K562 (cell line): ENCODE data around the gene ANP32B. TPM values are rescaled to one million over a fixed set of nuclear protein-coding genes. Genes with fewer than 3 reads are reported as not detected.

Experiments used
- ATAC-seq: fragments of 200-7000 bp; cut with Tn5 transposase; 3 replicates; pipeline ENCODE4 v1.9.1; 2020; ENCODE audit warnings: moderate library complexity
- BruUV-seq: library from RNA; stranded (reverse); fragments of 400-500 nt; replicated peaks from 2 replicates; lab custom pipeline; 2021; lab: Mats Ljungman, UMichigan
- CTCF ChIA-PET: fragments of 300-600 bp; formaldehyde crosslinking; extraction: SDS; loops from one replicate; lab custom pipeline; 2021; ENCODE audit warnings: low intra/inter-chr PET ratio; lab: Yijun Ruan, JAX
- POLR2A ChIA-PET: fragments of 300-600, 350-650 bp; sonication (Branson Sonifier 250); formaldehyde crosslinking; extraction: SDS; loops from one replicate; lab custom pipeline; 2021; ENCODE audit warnings: antibody characterized with exemption, inconsistent platforms; lab: Yijun Ruan, JAX
- DNase-seq, 4 experiments: peaks; one replicate each; pipeline versions ENCODE4 v3.0.0 to v3.0.0-alpha.2; 2011 to 2018; ENCODE audit warnings: low spot score in 3 of 4, mixed read lengths in 3 of 4; ENCODE audit errors: extremely low read depth in 1 of 4
- FAIRE-seq: peaks from 2 replicates; lab custom pipeline; 2011; peaks lifted over from hg19 to GRCh38; lab: Jason Lieb, UNC
- H2AFZ ChIP-seq: 2 replicates; pipeline ENCODE4 v1.6.0; 2011; ENCODE audit warnings: low read depth, low read length, control low read depth, inconsistent platforms
- H3K27ac ChIP-seq: fragments of 200-600 bp; 3 replicates; pipeline ENCODE4 v1.8.0; 2011; ENCODE audit warnings: low read depth, mild to moderate bottlenecking, control low read depth, inconsistent platforms, low read length, moderate library complexity, mixed read lengths; ENCODE audit errors: extremely low read depth
- H3K27me3 ChIP-seq, 2 experiments: fragments of 300-600 bp in 1 of 2; 2 replicates in 1 of 2; 3 replicates in 1 of 2; pipeline versions ENCODE4 v1.6.0 to v1.8.0; 2011; ENCODE audit warnings: inconsistent platforms in 2 of 2, low read length in 2 of 2, mild to moderate bottlenecking in 1 of 2, mixed read lengths in 1 of 2, moderate library complexity in 1 of 2; ENCODE audit not compliant: control insufficient read depth in 2 of 2, insufficient read depth in 2 of 2
- H3K36me3 ChIP-seq: fragments of 300-600 bp; 3 replicates; pipeline ENCODE4 v1.8.0; 2011; ENCODE audit warnings: mild to moderate bottlenecking, low read length, inconsistent platforms; ENCODE audit not compliant: control insufficient read depth, insufficient read depth
- H3K4me1 ChIP-seq, 2 experiments: fragments of 200-600 bp in 1 of 2; replicated peaks in 1 of 2; 2 replicates in 1 of 2; 3 replicates in 1 of 2; pipeline versions ENCODE4 v1.5.1 to v1.8.0; 2011; ENCODE audit warnings: inconsistent platforms in 2 of 2, low read length in 2 of 2, mild to moderate bottlenecking in 1 of 2, mixed read lengths in 1 of 2, moderate library complexity in 1 of 2; ENCODE audit not compliant: control insufficient read depth in 2 of 2, insufficient read depth in 2 of 2
- H3K4me2 ChIP-seq: 2 replicates; pipeline ENCODE4 v1.6.1; 2011; ENCODE audit warnings: low read length, control low read depth, inconsistent platforms, mixed read lengths; ENCODE audit not compliant: insufficient read depth
- H3K4me3 ChIP-seq: fragments of 200-600 bp; sonication (generic), shearing (Covaris generic); 2 replicates; pipeline ENCODE4 v1.5.1; 2016; ENCODE audit warnings: control low read depth, inconsistent platforms
- H3K79me2 ChIP-seq: fragments of 200-600 bp; 3 replicates; pipeline ENCODE4 v1.8.0; 2011; ENCODE audit warnings: low read length, inconsistent platforms; ENCODE audit not compliant: control insufficient read depth, insufficient read depth
- H3K9ac ChIP-seq, 2 experiments: 2 replicates each; pipeline versions ENCODE4 v1.6.0 to v1.6.1; 2011; ENCODE audit warnings: low read depth in 2 of 2, low read length in 2 of 2, control low read depth in 1 of 2, inconsistent platforms in 1 of 2, mild to moderate bottlenecking in 1 of 2, mixed read lengths in 1 of 2; ENCODE audit not compliant: insufficient read depth in 1 of 2
- H3K9me1 ChIP-seq: one replicate; pipeline ENCODE4 v1.6.0; 2011; ENCODE audit warnings: inconsistent platforms, mild to moderate bottlenecking, low read length, moderate library complexity; ENCODE audit not compliant: control insufficient read depth, insufficient read depth
- H3K9me3 ChIP-seq: replicated peaks from 2 replicates; pipeline ENCODE4 v1.5.1; 2011; ENCODE audit warnings: low read depth, low read length, inconsistent platforms; ENCODE audit not compliant: control insufficient read depth, insufficient read depth
- H4K20me1 ChIP-seq: replicated peaks from 2 replicates; pipeline ENCODE4 v1.6.1; 2011; ENCODE audit warnings: low read length, inconsistent platforms, mixed read lengths; ENCODE audit not compliant: control insufficient read depth, insufficient read depth
- BRF1 ChIP-seq: IDR thresholded peaks from 3 replicates; pipeline ENCODE4 v1.6.1; 2011; ENCODE audit warnings: borderline replicate concordance, mild to moderate bottlenecking; ENCODE audit not compliant: insufficient read length; ENCODE audit errors: extremely low read depth
- CCNT2 ChIP-seq: IDR thresholded peaks from 2 replicates; pipeline ENCODE4 v1.6.1; 2011; ENCODE audit warnings: borderline replicate concordance, low read depth, mild to moderate bottlenecking, moderate library complexity, mixed read lengths, low read length; ENCODE audit not compliant: insufficient read length; ENCODE audit errors: extremely low read depth
- ESRRA ChIP-seq: fragments of 450-650 bp; IDR thresholded peaks from 2 replicates; pipeline ENCODE4 v1.6.1; 2014; ENCODE audit warnings: low read depth, mild to moderate bottlenecking, moderate library complexity, borderline replicate concordance
- MAFK ChIP-seq: IDR thresholded peaks from 2 replicates; pipeline ENCODE4 v1.6.1; 2011; ENCODE audit warnings: low read length, improper control_type of control experiment
- MEIS2 ChIP-seq: fragments of 450-650 bp; IDR thresholded peaks from 2 replicates; pipeline ENCODE4 v1.6.1; 2014; ENCODE audit warnings: mild to moderate bottlenecking; ENCODE audit not compliant: partially characterized antibody
- POLR2A ChIP-seq: fragments of 450-650 bp; conservative IDR thresholded peaks from 2 replicates; pipeline ENCODE4 v1.6.1; 2016
- POLR2AphosphoS2 ChIP-seq: IDR thresholded peaks from 2 replicates; pipeline ENCODE4 v1.6.1; 2012; ENCODE audit warnings: low read length, improper control_type of control experiment
- POLR2AphosphoS5 ChIP-seq: IDR thresholded peaks from 2 replicates; pipeline ENCODE4 v1.6.1; 2011; ENCODE audit warnings: mild to moderate bottlenecking, low read depth, low read length, moderate library complexity; ENCODE audit not compliant: control insufficient read depth, insufficient read depth
- SIN3A ChIP-seq, 2 experiments: fragments of 150-350 bp in 1 of 2; IDR thresholded peaks; 2 replicates each; pipeline ENCODE4 v1.6.1; 2011 to 2016; ENCODE audit warnings: borderline replicate concordance in 2 of 2, low read depth in 2 of 2, low read length in 2 of 2, mild to moderate bottlenecking in 2 of 2, moderate library complexity in 2 of 2; ENCODE audit not compliant: control insufficient read depth in 1 of 2
- SMAD3 ChIP-seq: fragments of 450-650 bp; formaldehyde crosslinking; conservative IDR thresholded peaks from 2 replicates; pipeline ENCODE4 v1.4.0; 2020; ENCODE audit warnings: mild to moderate bottlenecking
- SUPT5H ChIP-seq: fragments of 450-650 bp; IDR thresholded peaks from 2 replicates; pipeline ENCODE4 v1.6.1; 2016
- ZNF282 ChIP-seq: sonication (generic); formaldehyde crosslinking; IDR thresholded peaks from 2 replicates; pipeline ENCODE4 v1.8.1; 2023; ENCODE audit warnings: missing genetic modification reagents
- ZNF384 ChIP-seq: IDR thresholded peaks from 2 replicates; pipeline ENCODE4 v1.6.1; 2012; ENCODE audit warnings: low read depth, low read length, improper control_type of control experiment
- ZNF75A ChIP-seq: fragments of 450-650 bp; formaldehyde crosslinking; IDR thresholded peaks from 2 replicates; pipeline ENCODE4 v1.4.0; 2020; ENCODE audit warnings: mild to moderate bottlenecking
- WGBS: fragments of 100-300 bp; shearing (Covaris generic); methylation state at CpG from one replicate; pipeline ENCODE4 v1.1.6; 2016; ENCODE audit warnings: low coverage, mixed read lengths; ENCODE audit not compliant: insufficient coverage; ENCODE audit errors: missing lambda C conversion rate; 5-methylcytosine and 5-hydroxymethylcytosine counted together
- in situ Hi-C: fragments of 300-500 bp; cut with MboI; formaldehyde crosslinking; loops from 4 replicates; pipeline ENCODE4 v1.15.0; 2018; ENCODE audit warnings: inconsistent platforms, mixed read lengths
- intact Hi-C: fragments of 100-400 bp; cut with micrococcal nuclease; formaldehyde crosslinking; loops from 2 replicates; pipeline ENCODE4 v1.14.2; 2022
- polyA plus RNA-seq, 8 experiments: library from polyadenylated mRNA; depleted of rRNA in 4 of 8; stranded (reverse) in 5 of 8; unstranded in 3 of 8; fragments of >200 nt; fragmentation: Nextera tagmentation in 2 of 8; fragmentation: Illumina TruSeq in 1 of 8; extraction: Ambion mirVana in 2 of 8; extraction: Trizol in 1 of 8; gene quantifications; 2 replicates each; pipeline versions ENCODE4 v1.2.1 to v1.2.3, GENCODE V29; 2011 to 2014; ENCODE audit warnings: inconsistent platforms in 1 of 8, missing spikeins in 1 of 8
- total RNA-seq, 7 experiments: library from RNA; depleted of rRNA in 6 of 7; stranded (reverse); fragments of >200 nt in 6 of 7; fragmentation: Illumina TruSeq in 2 of 7; extraction: Trizol in 2 of 7; gene quantifications; 2 replicates each; pipeline versions ENCODE4 v1.2.1 to v1.2.3, GENCODE V29; 2011 to 2021; ENCODE audit warnings: low replicate concordance in 1 of 7
- TF ChIP-seq, protein P1 (sequence below): fragments of 450-650 bp; formaldehyde crosslinking; IDR thresholded peaks from 2 replicates; pipeline ENCODE4 v1.4.0; 2022; ENCODE audit warnings: missing genetic modification characterization

Gene ANP32B
- total and polyA plus RNA-seq, 9 of the 15 experiments (the other 6 are each of a cell fraction or from before 2014, with no cell fraction given) = 68.9 to 815 (median 141) TPM

DNA sequence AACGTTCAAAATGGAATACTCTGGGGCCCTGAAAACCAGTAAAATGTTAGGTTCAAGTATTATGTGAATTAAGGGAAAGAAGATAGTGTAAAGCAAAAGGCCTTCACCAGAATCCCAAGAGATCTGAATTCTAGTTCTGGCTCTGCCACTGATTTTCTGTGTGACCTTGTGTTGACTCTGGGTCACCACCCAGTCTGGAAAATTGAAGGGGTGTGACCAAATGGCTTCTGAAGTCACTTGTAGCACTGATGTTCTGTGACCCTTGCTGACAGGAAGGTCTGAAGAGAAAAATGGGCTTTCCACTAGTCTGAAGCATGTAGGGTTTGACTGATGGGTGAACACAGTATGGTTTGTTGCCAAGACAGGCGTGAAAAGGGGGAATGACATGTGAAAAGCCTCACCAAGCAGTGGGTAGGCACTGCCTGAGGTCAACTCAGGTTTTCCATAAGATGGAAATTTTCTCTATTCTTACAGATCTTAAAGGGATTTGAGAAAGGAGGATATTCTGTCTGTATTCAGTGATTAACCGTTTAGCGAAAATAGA, 33.1 kb downstream of the ANP32B start:
- BruUV-seq = no TSS peak
- no peaks in the 10 kb centered on the region for H3K9me1 ChIP-seq
- intact Hi-C loops = no loop called here
- no peak overlapping the region for H3K4me3 ChIP-seq
- POLR2A ChIA-PET = interaction anchor here (1.0 to 2.0 kb wide), 3 partner anchors 11 to 29 kb away, joined by 3 to 5 read pairs (median 4); no protein-coding TSS in a partner anchor
- ATAC-seq (peak; percentile 3; the same call in 2 of the 3 replicates), FAIRE-seq (no peak), DNase-seq (peak in 1 of 4 experiments; percentile 34)
- no peak overlapping the region for H3K27ac ChIP-seq
- CTCF ChIA-PET = interaction anchor here (0.6 kb wide), 1 partner anchor 117 kb away, joined by 3 read pairs; no protein-coding TSS in a partner anchor
- no peaks in the 10 kb centered on the region for H3K27me3 ChIP-seq
- 86% methylated on average over 4 of the region's 4 CpGs for WGBS
- H3K4me2 ChIP-seq = no peak overlapping the region
- H3K36me3 ChIP-seq = peaks cover 95% of the 10 kb centered on the region
- peaks cover 4% of the 10 kb centered on the region; the same call in 1 of the 2 replicates for H4K20me1 ChIP-seq
- TF ChIP-seq MEIS2 = no peak
- peak; percentile 57 for TF ChIP-seq SUPT5H
- TF ChIP-seq ESRRA = 0 out of 2 replicates have a peak, but pooled peaks have one; percentile 47
- no peak for TF ChIP-seq MAFK
- TF ChIP-seq CCNT2 = no peak
- no peak for TF ChIP-seq SMAD3 (CRISPR knock-in tag)
- TF ChIP-seq ZNF75A = no peak
- TF ChIP-seq SIN3A (IDR thresholded peaks at IDR 0.05; ENCODE audit: borderline replicate concordance in 2 of 2, control insufficient read depth in 1 of 2, low read depth in 2 of 2, low read length in 2 of 2) = 0 out of 4 replicates have a peak, but pooled peaks of 1 of the 2 experiments have one; percentile 15
- TF ChIP-seq POLR2AphosphoS2 = 0 out of 2 replicates have a peak, but pooled peaks have one; percentile 37
- TF ChIP-seq, protein P1, sequence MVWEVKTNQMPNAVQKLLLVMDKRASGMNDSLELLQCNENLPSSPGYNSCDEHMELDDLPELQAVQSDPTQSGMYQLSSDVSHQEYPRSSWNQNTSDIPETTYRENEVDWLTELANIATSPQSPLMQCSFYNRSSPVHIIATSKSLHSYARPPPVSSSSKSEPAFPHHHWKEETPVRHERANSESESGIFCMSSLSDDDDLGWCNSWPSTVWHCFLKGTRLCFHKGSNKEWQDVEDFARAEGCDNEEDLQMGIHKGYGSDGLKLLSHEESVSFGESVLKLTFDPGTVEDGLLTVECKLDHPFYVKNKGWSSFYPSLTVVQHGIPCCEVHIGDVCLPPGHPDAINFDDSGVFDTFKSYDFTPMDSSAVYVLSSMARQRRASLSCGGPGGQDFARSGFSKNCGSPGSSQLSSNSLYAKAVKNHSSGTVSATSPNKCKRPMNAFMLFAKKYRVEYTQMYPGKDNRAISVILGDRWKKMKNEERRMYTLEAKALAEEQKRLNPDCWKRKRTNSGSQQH = 0 out of 2 replicates have a peak, but pooled peaks have one; percentile 14
- TF ChIP-seq ZNF282 (CRISPR knock-in tag) = no peak
- no peak for TF ChIP-seq ZNF384
- TF ChIP-seq POLR2AphosphoS5 = peak; percentile 57
- TF ChIP-seq BRF1 = no peak
- TF ChIP-seq POLR2A = peak; percentile 65
- H2AFZ ChIP-seq = no peak overlapping the region
- H3K9me3 ChIP-seq = no peaks in the 10 kb centered on the region
- no peaks in the 10 kb centered on the region; a peak in 1 of 5 replicates for H3K4me1 ChIP-seq
- in situ Hi-C loops = no loop called here
- H3K9ac ChIP-seq = no peak overlapping the region
- H3K79me2 ChIP-seq = peaks cover 10% of the 10 kb centered on the region
